ENCODE data around the gene GPHN. TPM values are rescaled to one million over a fixed set of nuclear protein-coding genes. Genes with fewer than 3 reads are reported as not detected.

The GPHN gene
- total RNA-seq, 1 donor from 2014 or later: 28.5 TPM

GRCh38 chr14:66650491-66650911, 142.6 kb downstream of the GPHN start:
- Histone ChIP-seq H3K4me1 (no peaks in the 10 kb centered on the region), H3K9me3 (no peaks in the 10 kb centered on the region), H3K27ac (no peak overlapping the region), H3K27me3 (no peaks in the 10 kb centered on the region), H3K4me3 (no peak overlapping the region), H3K36me3 (no peaks in the 10 kb centered on the region)
- ATAC-seq (no peak), DNase-seq (no peak)
- intact Hi-C loops (cut with DNase I): no loop called here
- TF ChIP-seq, protein P1, sequence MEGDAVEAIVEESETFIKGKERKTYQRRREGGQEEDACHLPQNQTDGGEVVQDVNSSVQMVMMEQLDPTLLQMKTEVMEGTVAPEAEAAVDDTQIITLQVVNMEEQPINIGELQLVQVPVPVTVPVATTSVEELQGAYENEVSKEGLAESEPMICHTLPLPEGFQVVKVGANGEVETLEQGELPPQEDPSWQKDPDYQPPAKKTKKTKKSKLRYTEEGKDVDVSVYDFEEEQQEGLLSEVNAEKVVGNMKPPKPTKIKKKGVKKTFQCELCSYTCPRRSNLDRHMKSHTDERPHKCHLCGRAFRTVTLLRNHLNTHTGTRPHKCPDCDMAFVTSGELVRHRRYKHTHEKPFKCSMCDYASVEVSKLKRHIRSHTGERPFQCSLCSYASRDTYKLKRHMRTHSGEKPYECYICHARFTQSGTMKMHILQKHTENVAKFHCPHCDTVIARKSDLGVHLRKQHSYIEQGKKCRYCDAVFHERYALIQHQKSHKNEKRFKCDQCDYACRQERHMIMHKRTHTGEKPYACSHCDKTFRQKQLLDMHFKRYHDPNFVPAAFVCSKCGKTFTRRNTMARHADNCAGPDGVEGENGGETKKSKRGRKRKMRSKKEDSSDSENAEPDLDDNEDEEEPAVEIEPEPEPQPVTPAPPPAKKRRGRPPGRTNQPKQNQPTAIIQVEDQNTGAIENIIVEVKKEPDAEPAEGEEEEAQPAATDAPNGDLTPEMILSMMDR (IDR thresholded peaks at IDR 0.05): no peak

GRCh38 chr14:66651536-66652220, 143.7 kb downstream of the GPHN start:
- H3K27me3 ChIP-seq: no peaks in the 10 kb centered on the region
- intact Hi-C loops (cut with DNase I): no loop called here
- no peak overlapping the region for H3K4me3 ChIP-seq
- DNase-seq (no peak), ATAC-seq (no peak)
- H3K9me3 ChIP-seq: no peaks in the 10 kb centered on the region
- no peaks in the 10 kb centered on the region for H3K36me3 ChIP-seq
- no peak overlapping the region for H3K27ac ChIP-seq
- TF ChIP-seq, protein P1 (IDR thresholded peaks at IDR 0.05): no peak
- no peaks in the 10 kb centered on the region for H3K4me1 ChIP-seq

DNA sequence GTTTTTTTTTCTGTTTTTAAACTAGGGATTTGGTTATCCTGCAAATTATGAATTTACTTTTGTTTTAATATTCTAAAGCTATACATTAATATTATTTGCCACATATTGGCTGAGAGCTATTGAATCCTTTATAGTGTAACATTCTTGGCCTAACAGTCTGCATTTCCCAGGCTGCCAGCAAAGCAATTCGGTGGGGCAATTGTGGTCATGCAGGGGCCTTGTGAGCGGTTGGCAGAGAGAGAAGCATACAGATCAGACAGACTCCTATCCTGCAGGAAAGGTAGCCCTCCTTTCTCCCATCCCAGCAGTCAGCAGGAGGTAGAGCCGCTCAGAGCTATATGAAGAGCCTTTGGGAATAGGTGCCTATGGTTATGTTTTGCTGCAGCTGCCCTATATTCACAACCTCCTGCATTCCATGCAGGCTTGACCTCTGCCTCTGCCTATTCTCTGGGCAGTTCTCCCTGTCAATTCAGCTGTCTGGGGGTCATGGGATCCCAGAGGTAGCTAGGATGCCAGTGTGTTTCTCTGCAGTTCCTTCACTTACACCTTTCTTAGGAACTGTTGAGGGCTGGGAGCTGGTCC, 144.7 kb downstream of the GPHN start:
- TF ChIP-seq, protein P1 (IDR thresholded peaks at IDR 0.05): no peak
- Histone ChIP-seq H3K4me3 (no peak overlapping the region), H3K4me1 (no peaks in the 10 kb centered on the region), H3K9me3 (peaks cover 1% of the 10 kb centered on the region), H3K27ac (no peak overlapping the region), H3K27me3 (no peaks in the 10 kb centered on the region), H3K36me3 (no peaks in the 10 kb centered on the region)
- ATAC-seq: no peak
- intact Hi-C loops (cut with DNase I): no loop called here
- no peak for DNase-seq

GRCh38 chr14:66657780-66658179, 149.8 kb downstream of the GPHN start:
- intact Hi-C loops (cut with DNase I): no loop called here

GRCh38 chr14:66662374-66662773, 154.4 kb downstream of the GPHN start:
- ATAC-seq: peak; percentile 59
- intact Hi-C loops (cut with DNase I): no loop called here

More at GRCh38 chr14:66657780-66658179, 149.8 kb downstream of the GPHN start:
- no peaks in the 10 kb centered on the region for H3K27me3 ChIP-seq
- H3K4me1 ChIP-seq: no peaks in the 10 kb centered on the region
- ATAC-seq (no peak), DNase-seq (no peak)
- H3K4me3 ChIP-seq: no peak overlapping the region
- no peaks in the 10 kb centered on the region for H3K36me3 ChIP-seq
- TF ChIP-seq, protein P1 (IDR thresholded peaks at IDR 0.05): no peak
- no peak overlapping the region for H3K27ac ChIP-seq
- peaks cover 6% of the 10 kb centered on the region for H3K9me3 ChIP-seq

More at GRCh38 chr14:66662374-66662773, 154.4 kb downstream of the GPHN start:
- Histone ChIP-seq H3K4me3 (no peak overlapping the region), H3K9me3 (peaks cover 6% of the 10 kb centered on the region), H3K27me3 (no peaks in the 10 kb centered on the region), H3K36me3 (no peaks in the 10 kb centered on the region), H3K27ac (no peak overlapping the region), H3K4me1 (no peaks in the 10 kb centered on the region)
- DNase-seq: no peak
- TF ChIP-seq, protein P1 (IDR thresholded peaks at IDR 0.05): peak; percentile 35
